Daoy (cell line): ENCODE measurements around the gene SPTBN4. TPM values are rescaled to one million over a fixed set of nuclear protein-coding genes. Genes with fewer than 3 reads are reported as not detected.
A peak's percentile ranks its signal among the peaks of the same experiment; 100 is the strongest.
"Not testable (repeated sequence)": the region's sequence is repeated elsewhere in the genome, so short reads cannot be mapped to it uniquely, and the experiment has no call there.

Source experiments
- DNase-seq: peaks from one replicate; pipeline ENCODE4 v3.0.0-alpha.2; 2015; ENCODE audit warnings: low read depth
- total RNA-seq: library from RNA; depleted of rRNA; stranded (reverse); fragments of >200 nt; shearing (Covaris generic); gene quantifications from 2 replicates; pipeline ENCODE4 v1.2.3, GENCODE V29; 2014

The SPTBN4 gene
- total RNA-seq, 1 experiment from 2014 or later = 1.5 TPM

- no peak for DNase-seq
Observed at GRCh38 chr19:40507892-40508291, 41.1 kb downstream of the SPTBN4 start.

DNA sequence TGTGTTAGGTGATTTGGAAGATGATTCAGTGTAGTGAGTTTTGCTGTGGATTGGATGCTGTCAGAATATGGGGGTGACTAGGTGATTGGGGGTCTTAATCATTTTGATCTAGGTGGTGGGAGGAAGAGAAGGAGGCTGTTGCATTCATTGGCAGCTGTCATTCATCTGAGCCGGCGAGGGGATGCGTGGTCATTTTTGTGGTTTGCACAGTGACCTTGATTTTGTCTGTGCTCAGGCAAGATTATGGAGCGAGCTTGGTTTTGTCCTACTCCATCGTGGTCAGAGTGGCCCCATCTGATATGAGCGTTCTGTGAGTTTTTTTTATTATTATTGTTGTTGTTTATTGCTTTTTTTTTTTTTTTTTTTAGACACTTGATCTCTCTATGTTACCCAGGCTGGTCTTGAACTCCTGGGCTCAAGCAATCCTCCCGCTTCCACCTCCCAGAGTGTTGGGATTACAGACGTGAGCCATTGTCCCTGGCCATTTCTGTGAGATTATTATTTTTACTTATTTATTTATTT is 42.0 kb downstream of the SPTBN4 start:
- no peak for DNase-seq

DNA sequence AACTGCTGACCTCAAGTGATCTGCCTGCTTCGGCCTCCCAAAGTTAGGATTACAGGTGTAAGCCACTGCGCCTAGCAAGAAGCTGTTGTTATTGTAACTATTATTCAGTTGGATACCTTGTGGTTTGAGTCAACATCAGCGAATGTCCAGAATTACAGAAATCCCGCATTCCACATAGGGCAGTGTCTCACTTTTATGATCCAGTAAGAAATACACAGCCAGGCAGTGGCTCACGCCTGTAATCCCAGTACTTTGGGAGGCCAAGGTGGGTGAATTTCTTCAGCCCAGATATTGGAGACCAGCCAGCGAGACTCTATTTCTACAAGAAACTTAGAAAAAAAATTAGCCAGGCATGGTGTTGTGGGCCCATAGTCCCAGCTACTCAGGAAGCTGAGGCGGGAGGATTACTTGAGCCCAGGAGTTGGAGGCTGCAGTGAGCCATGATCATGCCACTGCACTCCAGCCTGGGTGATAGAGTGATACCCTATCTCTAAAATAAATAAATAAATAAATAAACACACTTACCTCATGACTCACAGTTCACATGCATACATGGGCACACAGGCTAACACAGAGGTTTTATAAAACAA is 43.8 kb downstream of the SPTBN4 start:
- peak; percentile 49 for DNase-seq

DNA sequence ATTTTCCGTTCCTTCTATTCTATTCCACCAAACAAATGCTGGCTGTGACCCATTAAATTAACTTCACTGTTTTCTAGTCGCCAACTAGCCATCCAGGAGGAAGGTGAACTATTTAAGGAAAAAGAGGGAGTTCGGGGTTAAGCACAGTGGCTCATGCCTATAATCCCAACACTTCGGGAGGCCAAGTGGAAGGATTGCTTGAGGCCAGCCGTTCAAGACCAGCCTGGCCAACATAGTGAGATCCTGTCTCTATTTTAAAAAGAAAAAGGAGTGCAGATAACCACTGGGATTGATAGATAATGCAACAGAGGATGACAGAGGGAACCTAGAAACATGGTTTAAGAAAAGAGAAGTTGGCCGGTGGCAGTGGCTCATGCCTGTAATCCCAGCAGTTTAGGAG is 44.7 kb downstream of the SPTBN4 start:
- DNase-seq = no peak

DNA sequence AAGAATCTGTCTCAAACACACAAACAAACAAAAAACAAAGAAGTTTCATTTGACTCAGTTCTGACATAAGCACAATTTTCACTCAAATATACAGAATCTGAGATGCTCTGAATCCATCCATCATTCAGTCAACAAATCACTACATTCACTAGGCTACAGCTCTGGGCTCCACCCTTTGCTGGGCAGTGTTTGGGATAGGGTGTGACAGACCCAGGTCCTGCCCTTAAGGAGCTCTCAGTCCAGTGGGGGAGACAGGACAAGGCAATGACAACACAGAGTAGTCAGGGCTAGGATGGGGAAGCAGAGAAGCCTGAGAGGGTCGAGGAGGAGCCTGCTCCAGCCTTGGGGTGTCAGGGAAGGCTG is 45.3 kb downstream of the SPTBN4 start:
- no peak for DNase-seq

DNA sequence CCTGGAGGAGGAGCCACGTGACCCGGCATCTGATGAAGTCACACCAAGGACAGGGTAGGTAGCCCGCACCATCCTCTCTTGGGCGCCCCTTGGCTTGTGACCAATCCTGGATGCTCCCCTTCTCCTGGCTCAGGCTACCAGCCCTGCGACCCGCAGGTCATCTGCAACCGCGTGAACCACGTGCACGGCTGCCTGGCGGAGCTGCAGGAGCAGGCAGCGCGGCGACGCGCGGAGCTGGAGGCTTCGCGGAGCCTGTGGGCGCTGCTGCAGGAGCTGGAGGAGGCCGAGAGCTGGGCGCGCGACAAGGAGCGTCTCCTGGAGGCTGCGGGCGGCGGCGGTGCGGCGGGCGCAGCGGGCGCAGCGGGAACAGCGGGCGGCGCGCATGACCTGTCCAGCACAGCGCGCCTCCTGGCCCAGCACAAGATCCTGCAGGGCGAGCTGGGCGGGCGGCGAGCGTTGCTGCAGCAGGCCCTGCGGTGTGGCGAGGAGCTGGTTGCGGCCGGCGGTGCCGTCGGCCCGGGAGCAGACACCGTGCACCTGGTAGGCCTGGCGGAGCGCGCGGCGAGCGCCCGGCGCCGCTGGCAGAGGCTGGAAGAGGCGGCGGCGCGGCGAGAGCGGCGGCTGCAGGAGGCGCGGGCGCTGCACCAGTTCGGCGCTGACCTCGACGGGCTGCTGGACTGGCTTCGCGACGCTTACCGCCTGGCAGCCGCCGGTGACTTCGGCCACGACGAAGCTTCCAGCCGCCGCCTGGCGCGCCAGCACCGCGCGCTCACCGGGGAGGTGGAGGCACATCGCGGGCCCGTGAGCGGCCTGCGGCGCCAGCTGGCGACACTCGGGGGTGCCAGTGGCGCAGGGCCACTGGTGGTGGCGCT is 45.9 kb downstream of the SPTBN4 start:
- no peak for DNase-seq

DNA sequence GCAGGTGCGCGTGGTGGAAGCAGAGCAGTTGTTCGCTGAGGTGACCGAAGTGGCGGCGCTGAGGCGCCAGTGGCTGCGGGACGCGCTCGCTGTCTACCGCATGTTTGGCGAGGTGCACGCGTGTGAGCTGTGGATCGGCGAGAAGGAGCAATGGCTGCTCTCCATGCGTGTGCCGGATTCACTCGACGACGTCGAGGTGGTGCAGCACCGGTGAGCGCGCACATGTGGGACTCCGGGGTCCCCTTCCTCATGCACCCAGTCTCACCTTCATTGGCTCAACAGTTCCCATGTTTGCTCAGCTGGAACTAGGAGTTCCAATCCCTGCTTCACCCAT is 46.5 kb downstream of the SPTBN4 start:
- no peak for DNase-seq

GRCh38 chr19:40513741-40514315 is 47.0 kb downstream of the SPTBN4 start:
- DNase-seq = no peak

DNA sequence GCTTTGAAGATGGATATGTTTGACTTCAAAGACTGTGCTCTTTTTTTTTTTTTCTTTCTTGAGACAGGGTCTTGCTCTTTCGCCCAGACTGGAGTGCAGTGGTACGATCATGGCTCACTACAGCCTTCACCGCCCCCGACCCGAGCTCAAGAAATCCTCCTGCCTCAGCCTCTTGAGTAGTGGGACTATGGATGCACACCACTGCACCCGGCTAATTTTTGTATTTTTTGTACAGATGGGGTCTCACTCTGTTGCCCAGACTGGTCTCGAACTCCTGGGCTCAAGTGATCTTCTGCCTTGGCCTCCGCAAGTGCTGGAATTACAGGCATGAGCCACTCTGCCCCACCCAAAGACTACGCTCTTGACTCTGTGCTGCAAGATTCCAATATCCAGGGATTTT is 50.4 kb downstream of the SPTBN4 start:
- no peak for DNase-seq

DNA sequence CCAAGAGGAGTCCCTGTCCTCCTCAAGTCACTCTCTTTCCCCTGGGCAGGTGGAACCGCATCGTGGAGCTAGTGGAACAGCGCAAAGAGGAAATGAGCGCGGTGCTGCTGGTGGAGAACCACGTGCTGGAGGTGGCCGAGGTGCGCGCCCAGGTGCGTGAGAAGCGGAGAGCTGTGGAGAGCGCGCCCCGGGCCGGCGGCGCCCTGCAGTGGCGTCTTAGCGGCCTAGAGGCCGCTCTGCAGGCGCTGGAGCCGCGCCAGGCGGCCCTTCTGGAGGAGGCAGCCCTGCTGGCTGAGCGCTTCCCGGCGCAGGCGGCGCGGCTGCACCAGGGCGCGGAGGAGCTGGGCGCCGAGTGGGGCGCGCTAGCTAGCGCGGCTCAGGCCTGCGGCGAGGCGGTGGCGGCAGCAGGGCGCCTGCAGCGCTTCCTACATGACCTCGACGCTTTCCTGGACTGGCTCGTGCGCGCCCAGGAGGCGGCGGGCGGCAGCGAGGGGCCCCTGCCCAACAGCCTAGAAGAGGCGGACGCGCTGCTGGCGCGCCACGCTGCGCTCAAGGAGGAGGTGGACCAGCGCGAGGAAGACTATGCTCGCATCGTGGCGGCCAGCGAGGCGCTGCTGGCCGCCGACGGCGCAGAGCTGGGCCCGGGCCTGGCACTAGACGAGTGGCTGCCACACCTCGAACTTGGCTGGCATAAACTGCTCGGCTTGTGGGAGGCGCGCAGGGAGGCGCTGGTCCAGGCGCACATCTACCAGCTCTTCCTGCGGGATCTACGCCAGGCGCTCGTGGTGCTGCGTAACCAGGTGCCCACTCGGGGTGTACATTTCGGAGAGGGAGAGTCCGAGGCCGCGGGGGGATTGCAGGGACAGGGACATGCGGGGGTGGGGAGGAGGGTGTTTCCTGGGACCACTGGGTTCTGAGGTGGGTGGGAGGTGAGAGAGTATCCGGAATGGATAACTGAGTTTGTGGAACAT is 52.8 kb downstream of the SPTBN4 start:
- no peak for DNase-seq

GRCh38 chr19:40521276-40521675 is 54.5 kb downstream of the SPTBN4 start:
- DNase-seq = peak; percentile 49

DNA sequence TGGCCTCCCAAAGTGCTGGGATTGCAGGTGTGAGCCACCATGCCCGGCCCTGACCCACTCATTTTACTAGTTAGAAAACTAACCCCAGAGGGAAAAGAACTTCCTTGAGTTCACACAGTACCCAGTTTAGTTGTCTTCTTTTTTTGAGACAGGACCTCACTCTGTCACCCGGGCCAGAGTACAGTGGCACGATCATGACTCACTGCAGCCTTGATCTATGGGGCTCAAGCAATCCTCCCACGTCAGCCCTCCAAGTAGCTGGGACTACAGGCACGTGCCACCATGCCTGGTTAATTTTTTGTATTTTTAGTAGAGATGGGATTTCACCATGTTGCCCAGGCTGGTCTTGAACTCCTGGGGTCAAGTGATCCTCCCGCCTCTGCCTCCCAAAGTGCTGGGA is 55.1 kb downstream of the SPTBN4 start:
- DNase-seq = not testable (repeated sequence)

DNA sequence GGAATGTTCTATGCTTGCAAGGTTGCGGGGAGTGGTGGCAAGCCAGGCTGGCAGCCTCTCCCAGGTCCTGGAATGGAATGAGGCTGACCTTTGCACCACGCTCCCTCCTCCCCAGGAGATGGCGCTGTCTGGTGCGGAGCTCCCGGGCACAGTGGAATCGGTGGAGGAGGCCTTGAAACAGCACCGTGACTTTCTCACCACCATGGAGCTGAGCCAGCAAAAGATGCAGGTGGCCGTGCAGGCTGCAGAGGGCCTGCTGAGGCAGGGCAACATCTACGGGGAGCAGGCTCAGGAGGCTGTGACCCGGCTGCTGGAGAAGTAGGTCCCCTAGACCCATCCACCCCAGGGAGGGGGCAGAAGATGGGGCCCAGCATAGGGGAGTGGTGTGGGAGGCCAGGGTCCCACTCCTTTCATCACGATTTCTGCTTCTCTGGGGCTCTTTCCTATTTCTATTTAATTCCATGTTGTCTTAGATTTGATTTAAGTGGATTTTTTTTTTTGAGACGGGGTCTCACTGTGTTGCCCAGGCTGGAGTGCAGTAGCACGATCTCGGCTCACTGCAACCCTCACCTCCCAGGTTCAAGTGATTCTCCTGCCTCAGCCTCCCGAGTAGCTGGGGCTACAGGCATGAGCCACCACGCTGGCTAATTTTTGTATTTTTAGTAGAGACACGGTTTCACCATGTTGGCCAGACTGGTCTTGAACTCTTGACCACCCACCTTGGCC is 56.7 kb downstream of the SPTBN4 start:
- DNase-seq = peak; percentile 82

DNA sequence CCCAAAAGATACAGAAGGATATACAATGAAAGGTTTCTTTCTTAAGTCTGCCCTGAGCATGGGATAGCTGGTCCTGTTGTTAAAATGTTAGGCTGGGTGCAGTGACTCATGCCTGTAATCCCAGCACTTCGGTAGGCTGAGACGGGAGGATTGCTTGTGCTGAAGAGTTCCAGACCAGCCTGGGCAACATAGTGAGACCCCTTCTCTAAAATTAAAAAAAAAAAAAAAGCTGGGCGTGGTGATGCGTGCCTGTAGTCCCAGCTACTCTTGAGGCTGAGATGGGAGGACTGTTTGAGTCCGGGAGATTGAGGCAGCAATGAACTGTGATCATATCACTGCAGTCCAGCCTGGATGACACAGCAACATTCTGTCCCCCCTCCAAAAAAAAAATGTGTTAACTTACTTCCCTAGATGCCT is 57.3 kb downstream of the SPTBN4 start:
- no peak for DNase-seq

GRCh38 chr19:40524655-40525054 is 57.9 kb downstream of the SPTBN4 start:
- no peak for DNase-seq

DNA sequence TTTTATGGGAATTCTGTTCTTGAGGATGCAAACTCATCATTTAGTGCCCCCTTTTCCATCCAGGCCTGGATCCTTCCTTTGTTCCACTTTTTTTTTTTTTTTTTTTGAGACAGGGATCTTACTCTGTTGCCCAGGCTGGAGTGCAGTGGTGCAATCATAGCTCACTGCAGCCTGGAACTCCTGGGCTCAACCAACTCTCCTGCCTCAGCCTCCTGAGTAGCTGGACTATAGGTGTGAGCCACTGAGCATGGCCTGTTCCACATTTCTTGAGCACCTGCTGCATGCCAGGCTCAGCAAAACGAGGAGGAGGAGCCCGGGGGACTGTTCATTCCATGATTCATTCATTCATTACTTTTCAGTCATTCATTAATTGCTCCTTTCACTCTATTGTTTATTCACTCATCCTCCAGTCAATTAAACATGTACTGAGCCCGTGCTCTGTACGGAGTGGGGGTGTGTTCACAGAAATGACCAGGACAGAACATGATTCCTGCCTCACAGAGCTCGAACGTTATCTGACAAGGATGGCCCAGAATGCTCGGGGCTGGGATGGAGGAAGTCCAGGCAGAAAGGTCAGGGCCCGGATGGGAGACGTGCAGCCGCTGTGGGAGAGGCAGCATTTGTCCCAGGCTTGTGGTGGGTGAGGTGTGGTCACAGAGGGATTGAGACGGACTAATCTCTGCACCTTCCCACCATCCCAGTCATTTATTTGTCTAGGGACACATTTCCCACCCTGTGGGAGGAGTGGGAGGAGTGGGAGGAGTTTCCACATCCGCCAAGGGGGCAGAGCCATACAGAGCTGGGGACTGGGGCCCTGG is 58.6 kb downstream of the SPTBN4 start:
- no peak for DNase-seq

DNA sequence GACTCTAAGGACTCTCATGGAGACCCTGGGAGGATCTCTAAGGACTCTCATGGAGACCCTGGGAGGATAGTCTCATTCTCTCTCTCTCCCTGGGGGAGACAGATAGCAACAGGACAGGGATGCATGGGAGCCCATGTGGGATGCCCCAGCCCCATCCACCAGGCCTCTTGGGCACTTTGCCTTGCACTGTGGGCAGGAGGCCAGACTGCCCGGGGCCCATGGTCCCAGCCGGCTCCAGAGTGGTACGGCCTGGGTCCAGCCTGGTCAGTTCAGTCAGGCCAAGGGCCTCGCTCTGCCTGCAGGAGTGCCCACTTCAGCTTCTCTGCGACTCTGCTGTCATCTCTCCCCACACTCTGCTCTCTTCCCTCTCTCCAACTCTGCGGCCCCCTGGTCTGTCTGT is 61.3 kb downstream of the SPTBN4 start:
- no peak for DNase-seq

GRCh38 chr19:40528533-40529092 is 61.8 kb downstream of the SPTBN4 start:
- DNase-seq = no peak

GRCh38 chr19:40529093-40529954 is 62.5 kb downstream of the SPTBN4 start:
- peak; percentile 87 for DNase-seq
